NCI-H2081 (cell line): ENCODE data around the gene CHRNA5.

Experiments
- DNase-seq, 2 experiments: peaks; one replicate each; lab custom pipeline; 2025; lab: John Stamatoyannopoulos, UW

The CHRNA5 gene

GRCh38 chr15:78640527-78641101, 75.3 kb downstream of the CHRNA5 start:
- no peak for DNase-seq

- DNase-seq, result no peak
Measured at GRCh38 chr15:78641102-78641748, 75.9 kb downstream of the CHRNA5 start, which contains the start of gene CHRNB4. TSS of gene CHRNB4 (minus strand) at chr15:78641210. CDS start at chr15:78641133, 77 bp downstream.

DNA sequence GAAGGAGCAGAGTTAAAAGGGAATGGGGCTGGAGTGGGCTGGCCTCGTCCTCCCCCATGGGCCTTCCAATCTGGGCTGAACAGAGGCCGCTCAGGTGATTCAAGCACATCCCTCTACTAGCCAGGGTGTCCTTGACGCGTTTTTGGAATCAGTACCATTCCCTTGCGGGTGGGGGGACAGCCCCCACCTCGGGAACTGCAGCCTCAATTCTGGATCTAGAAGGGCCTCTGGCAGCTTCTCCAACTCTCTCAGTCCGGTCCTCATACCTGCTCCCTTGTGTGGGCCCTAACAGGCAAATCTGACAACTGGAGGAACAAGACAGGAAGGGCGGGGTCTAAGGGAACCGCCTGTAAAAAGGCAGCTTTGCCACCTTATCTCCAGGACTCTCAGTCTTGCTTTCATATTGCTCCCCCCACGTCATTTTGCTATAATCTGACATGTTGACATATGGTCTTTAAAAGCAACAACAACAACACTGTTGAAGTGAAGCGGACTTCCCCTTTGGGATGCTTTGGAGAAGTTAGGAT, 76.5 kb downstream of the CHRNA5 start:
- no peak for DNase-seq

- no peak for DNase-seq
Measured at GRCh38 chr15:78642331-78642730, 77.0 kb downstream of the CHRNA5 start.
